Neural cell (in vitro differentiated cells): ENCODE results near the gene TNIP2. TPM values are rescaled to one million over a fixed set of nuclear protein-coding genes. Genes with fewer than 3 reads are reported as not detected.

ENCODE experiments used
- H2AFZ ChIP-seq: fragments of 200-600, 300-800 bp; sonication (generic), shearing (Covaris generic); 2 replicates; pipeline ENCODE4 v1.6.0; 2014; ENCODE audit warnings: low read depth, mild to moderate bottlenecking, antibody characterized with exemption, low read length, moderate library complexity
- H3F3A ChIP-seq: fragments of 200-600 bp; shearing (Covaris generic); 2 replicates; pipeline ENCODE4 v1.6.1; 2016; ENCODE audit warnings: mild to moderate bottlenecking, moderate library complexity, mixed read lengths, antibody characterized with exemption, low read length; ENCODE audit not compliant: insufficient read depth, poor library complexity, severe bottlenecking
- H3K27ac ChIP-seq: fragments of 200-600, 300-800 bp; sonication (generic), shearing (Covaris generic); 2 replicates; pipeline ENCODE4 v1.5.1; 2014; ENCODE audit warnings: mild to moderate bottlenecking, low read length, moderate library complexity
- H3K27me3 ChIP-seq: fragments of 300-800, 200-600 bp; sonication (generic), shearing (Covaris generic); 2 replicates; pipeline ENCODE4 v1.6.0; 2014; ENCODE audit warnings: mild to moderate bottlenecking, low read depth, low read length, moderate library complexity; ENCODE audit not compliant: insufficient read depth
- H3K36me3 ChIP-seq: fragments of 300-800, 200-600 bp; sonication (generic), shearing (Covaris generic); 2 replicates; pipeline ENCODE4 v1.5.1; 2014; ENCODE audit warnings: mild to moderate bottlenecking, antibody characterized with exemption, low read length, moderate library complexity; ENCODE audit not compliant: insufficient read depth
- H3K4me2 ChIP-seq: fragments of 300-800, 200-600 bp; sonication (generic), shearing (Covaris generic); 2 replicates; pipeline ENCODE4 v1.6.0; 2014; ENCODE audit warnings: mild to moderate bottlenecking, low read length
- H3K4me3 ChIP-seq: fragments of 300-800, 200-600 bp; sonication (generic), shearing (Covaris generic); 2 replicates; pipeline ENCODE4 v1.5.1; 2014; ENCODE audit warnings: mild to moderate bottlenecking, low read length, moderate library complexity
- H3K79me2 ChIP-seq: fragments of 200-600 bp; shearing (Covaris generic); replicated peaks from 2 replicates; pipeline ENCODE4 v1.6.0; 2014; ENCODE audit warnings: mild to moderate bottlenecking, low read length, moderate library complexity; ENCODE audit not compliant: insufficient read depth
- H3K9ac ChIP-seq: fragments of 300-800, 200-600 bp; sonication (generic), shearing (Covaris generic); 2 replicates; pipeline ENCODE4 v1.6.1; 2016; ENCODE audit warnings: mild to moderate bottlenecking, low read length, mixed read lengths
- H3K9me2 ChIP-seq: fragments of 200-600 bp; shearing (Covaris generic); 2 replicates; pipeline ENCODE4 v1.6.1; 2016; ENCODE audit warnings: mild to moderate bottlenecking, low read length, mixed read lengths; ENCODE audit not compliant: insufficient read depth
- H3K9me3 ChIP-seq: fragments of 200-600, 300-800 bp; sonication (generic), shearing (Covaris generic); 2 replicates; pipeline ENCODE4 v1.6.1; 2016; ENCODE audit warnings: mild to moderate bottlenecking, mixed run types, low read length, moderate library complexity, mixed read lengths
- H4K20me1 ChIP-seq: fragments of 200-600 bp; shearing (Covaris generic); 2 replicates; pipeline ENCODE4 v1.6.1; 2016; ENCODE audit warnings: mild to moderate bottlenecking, mixed run types; ENCODE audit not compliant: insufficient read depth
- EP300 ChIP-seq: fragments of 450-650 bp; conservative IDR thresholded peaks from 2 replicates; pipeline ENCODE4 v1.6.1; 2014; ENCODE audit warnings: antibody characterized with exemption, mild to moderate bottlenecking, moderate library complexity; ENCODE audit not compliant: poor library complexity, severe bottlenecking
- EZH2 ChIP-seq: fragments of 200-600, 300-800 bp; shearing (Covaris generic), sonication (generic); IDR thresholded peaks from 2 replicates; pipeline ENCODE4 v1.6.1; 2014; ENCODE audit warnings: antibody characterized with exemption, low read length, borderline replicate concordance, mild to moderate bottlenecking; ENCODE audit not compliant: insufficient read depth, poor library complexity, severe bottlenecking
- MXI1 ChIP-seq: fragments of 450-650 bp; conservative IDR thresholded peaks from 2 replicates; pipeline ENCODE4 v1.6.1; 2014; ENCODE audit warnings: antibody characterized with exemption, mild to moderate bottlenecking; ENCODE audit not compliant: poor library complexity, severe bottlenecking
- POLR2AphosphoS5 ChIP-seq: IDR thresholded peaks from 2 replicates; pipeline ENCODE4 v1.6.1; 2012
- RAD21 ChIP-seq: fragments of 450-650 bp; conservative IDR thresholded peaks from 2 replicates; pipeline ENCODE4 v1.6.1; 2014; ENCODE audit warnings: antibody characterized with exemption, mild to moderate bottlenecking, moderate library complexity
- SMC3 ChIP-seq: fragments of 450-650 bp; conservative IDR thresholded peaks from 2 replicates; pipeline ENCODE4 v1.6.1; 2014; ENCODE audit warnings: antibody characterized with exemption, mild to moderate bottlenecking, moderate library complexity; ENCODE audit not compliant: poor library complexity
- TAF1 ChIP-seq: IDR thresholded peaks from 2 replicates; pipeline ENCODE4 v1.6.1; 2012; ENCODE audit warnings: low read depth
- polyA plus RNA-seq: library from polyadenylated mRNA; depleted of rRNA; stranded (reverse); fragments of >200 nt; gene quantifications from 2 replicates; pipeline ENCODE4 v1.2.3, GENCODE V29; 2014
- TF ChIP-seq, protein P1 (sequence below): IDR thresholded peaks from 2 replicates; pipeline ENCODE4 v1.6.1; 2012; ENCODE audit warnings: borderline replicate concordance
- TF ChIP-seq, protein P2 (sequence below): fragments of 450-650 bp; IDR thresholded peaks from 2 replicates; pipeline ENCODE4 v1.5.1; 2014; ENCODE audit warnings: antibody characterized with exemption, mild to moderate bottlenecking, moderate library complexity; ENCODE audit not compliant: poor library complexity, severe bottlenecking

TNIP2 gene
- polyA plus RNA-seq, 1 donor from 2014 or later, result 13.0 TPM

DNA sequence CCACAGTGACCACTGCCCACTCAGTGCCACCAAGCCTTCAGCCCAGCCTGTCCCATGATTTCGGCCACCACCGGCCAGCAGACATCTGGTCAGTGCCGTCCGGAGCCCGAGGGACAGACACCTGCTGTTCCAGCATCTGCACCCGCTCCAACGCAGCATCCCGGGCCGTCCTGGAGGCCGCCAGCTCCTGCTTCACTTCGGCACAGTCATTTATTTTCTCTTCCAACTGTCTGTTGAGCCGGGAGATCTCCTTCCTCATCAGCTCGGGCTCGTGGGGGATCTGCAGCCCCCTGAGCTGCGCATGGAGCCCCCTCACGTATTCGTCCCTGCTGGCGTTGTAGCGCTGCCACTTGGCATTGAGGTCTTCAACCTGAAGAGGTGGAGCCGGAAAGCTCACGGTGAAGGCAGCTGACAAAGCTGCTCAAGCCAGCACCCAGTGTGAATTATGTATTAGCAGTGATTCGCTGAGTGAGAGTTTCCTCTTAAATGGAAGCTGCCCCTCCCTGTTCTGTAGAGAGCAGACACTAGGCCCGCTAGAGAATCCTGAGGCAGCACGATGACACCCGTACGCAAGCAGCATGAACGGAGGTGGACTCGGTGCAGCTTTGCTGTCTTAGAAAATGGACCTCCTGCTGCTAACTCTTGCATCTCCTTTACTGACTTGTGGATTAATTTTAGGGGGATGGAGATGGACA, 11.4 kb downstream of the TNIP2 start:
- Histone ChIP-seq H3K27ac (no peak overlapping the region), H3K27me3 (no peaks in the 10 kb centered on the region), H3K9me2 (no peaks in the 10 kb centered on the region), H3K4me3 (no peak overlapping the region), H3K4me2 (no peak overlapping the region), H3K9ac (no peak overlapping the region), H3K79me2 (no peaks in the 10 kb centered on the region), H3K9me3 (no peaks in the 10 kb centered on the region), H4K20me1 (no peaks in the 10 kb centered on the region), H3F3A (no peaks in the 10 kb centered on the region), H3K36me3 (no peaks in the 10 kb centered on the region), H2AFZ (no peak overlapping the region)
- TF ChIP-seq, protein P1, sequence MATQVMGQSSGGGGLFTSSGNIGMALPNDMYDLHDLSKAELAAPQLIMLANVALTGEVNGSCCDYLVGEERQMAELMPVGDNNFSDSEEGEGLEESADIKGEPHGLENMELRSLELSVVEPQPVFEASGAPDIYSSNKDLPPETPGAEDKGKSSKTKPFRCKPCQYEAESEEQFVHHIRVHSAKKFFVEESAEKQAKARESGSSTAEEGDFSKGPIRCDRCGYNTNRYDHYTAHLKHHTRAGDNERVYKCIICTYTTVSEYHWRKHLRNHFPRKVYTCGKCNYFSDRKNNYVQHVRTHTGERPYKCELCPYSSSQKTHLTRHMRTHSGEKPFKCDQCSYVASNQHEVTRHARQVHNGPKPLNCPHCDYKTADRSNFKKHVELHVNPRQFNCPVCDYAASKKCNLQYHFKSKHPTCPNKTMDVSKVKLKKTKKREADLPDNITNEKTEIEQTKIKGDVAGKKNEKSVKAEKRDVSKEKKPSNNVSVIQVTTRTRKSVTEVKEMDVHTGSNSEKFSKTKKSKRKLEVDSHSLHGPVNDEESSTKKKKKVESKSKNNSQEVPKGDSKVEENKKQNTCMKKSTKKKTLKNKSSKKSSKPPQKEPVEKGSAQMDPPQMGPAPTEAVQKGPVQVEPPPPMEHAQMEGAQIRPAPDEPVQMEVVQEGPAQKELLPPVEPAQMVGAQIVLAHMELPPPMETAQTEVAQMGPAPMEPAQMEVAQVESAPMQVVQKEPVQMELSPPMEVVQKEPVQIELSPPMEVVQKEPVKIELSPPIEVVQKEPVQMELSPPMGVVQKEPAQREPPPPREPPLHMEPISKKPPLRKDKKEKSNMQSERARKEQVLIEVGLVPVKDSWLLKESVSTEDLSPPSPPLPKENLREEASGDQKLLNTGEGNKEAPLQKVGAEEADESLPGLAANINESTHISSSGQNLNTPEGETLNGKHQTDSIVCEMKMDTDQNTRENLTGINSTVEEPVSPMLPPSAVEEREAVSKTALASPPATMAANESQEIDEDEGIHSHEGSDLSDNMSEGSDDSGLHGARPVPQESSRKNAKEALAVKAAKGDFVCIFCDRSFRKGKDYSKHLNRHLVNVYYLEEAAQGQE, result no peak
- TF ChIP-seq SMC3 (no peak), EZH2 (no peak), EP300 (no peak), MXI1 (no peak), RAD21 (no peak), POLR2AphosphoS5 (no peak), TAF1 (no peak)
- TF ChIP-seq, protein P2, sequence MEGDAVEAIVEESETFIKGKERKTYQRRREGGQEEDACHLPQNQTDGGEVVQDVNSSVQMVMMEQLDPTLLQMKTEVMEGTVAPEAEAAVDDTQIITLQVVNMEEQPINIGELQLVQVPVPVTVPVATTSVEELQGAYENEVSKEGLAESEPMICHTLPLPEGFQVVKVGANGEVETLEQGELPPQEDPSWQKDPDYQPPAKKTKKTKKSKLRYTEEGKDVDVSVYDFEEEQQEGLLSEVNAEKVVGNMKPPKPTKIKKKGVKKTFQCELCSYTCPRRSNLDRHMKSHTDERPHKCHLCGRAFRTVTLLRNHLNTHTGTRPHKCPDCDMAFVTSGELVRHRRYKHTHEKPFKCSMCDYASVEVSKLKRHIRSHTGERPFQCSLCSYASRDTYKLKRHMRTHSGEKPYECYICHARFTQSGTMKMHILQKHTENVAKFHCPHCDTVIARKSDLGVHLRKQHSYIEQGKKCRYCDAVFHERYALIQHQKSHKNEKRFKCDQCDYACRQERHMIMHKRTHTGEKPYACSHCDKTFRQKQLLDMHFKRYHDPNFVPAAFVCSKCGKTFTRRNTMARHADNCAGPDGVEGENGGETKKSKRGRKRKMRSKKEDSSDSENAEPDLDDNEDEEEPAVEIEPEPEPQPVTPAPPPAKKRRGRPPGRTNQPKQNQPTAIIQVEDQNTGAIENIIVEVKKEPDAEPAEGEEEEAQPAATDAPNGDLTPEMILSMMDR, result no peak

DNA sequence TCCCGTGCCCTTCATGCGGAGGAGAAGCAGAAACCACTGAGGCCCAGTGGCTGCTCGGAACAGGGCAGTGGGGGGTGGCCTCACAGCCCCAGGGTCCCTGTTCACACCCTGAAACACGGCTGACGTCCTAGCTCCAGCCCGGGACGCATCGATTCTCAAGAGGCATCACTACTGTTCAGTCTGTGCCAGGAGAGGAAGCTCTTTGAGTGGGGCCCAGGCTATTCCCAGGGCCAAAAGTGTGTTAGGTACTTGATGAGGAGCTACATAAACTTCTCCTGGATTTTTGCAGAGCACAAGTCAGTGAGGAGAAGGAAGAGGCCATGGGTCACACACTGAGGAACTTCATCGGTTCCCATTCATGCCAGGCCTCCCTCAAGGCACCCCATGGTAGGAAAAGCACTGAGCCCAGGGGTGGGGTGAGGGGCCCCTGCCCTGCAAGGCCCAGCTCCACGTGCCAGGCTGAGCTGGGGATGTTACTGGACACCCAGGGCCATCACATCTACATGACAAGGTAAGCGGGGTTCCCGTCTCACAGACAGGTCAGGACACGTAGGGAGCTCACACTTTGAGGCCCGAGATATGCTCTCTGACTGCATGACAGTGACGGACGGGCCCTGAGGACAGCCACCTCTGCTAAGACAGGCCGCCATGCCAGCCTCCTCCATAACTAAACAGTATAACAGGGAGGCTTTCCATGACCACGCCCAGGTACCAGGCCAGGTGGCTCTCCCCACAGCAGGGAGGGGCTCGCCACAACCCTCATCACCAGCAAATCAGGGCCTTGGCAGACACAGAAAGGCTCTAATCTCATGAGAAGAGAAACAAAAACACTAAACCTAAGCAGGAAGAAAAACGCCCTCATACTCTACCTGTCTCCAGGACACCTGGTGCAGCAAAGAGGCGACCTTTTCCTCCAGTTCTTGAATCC, 12.4 kb downstream of the TNIP2 start:
- Histone ChIP-seq H3K27ac (no peak overlapping the region), H3K4me2 (no peak overlapping the region), H4K20me1 (no peaks in the 10 kb centered on the region), H3K27me3 (no peaks in the 10 kb centered on the region), H3K9ac (no peak overlapping the region), H3K9me2 (no peaks in the 10 kb centered on the region), H3K4me3 (no peak overlapping the region), H3K79me2 (no peaks in the 10 kb centered on the region), H3F3A (no peaks in the 10 kb centered on the region), H2AFZ (no peak overlapping the region), H3K36me3 (no peaks in the 10 kb centered on the region), H3K9me3 (no peaks in the 10 kb centered on the region)
- TF ChIP-seq TAF1 (no peak), POLR2AphosphoS5 (no peak)
